K562 (cell line): Measurements from ENCODE around the gene DNAAF1.

Experiments
- MCM2 ChIP-seq: fragments of 450-650 bp; IDR thresholded peaks from 2 replicates; pipeline ENCODE4 v1.6.1; 2017; ENCODE audit warnings: low read depth, mild to moderate bottlenecking
- MYC ChIP-seq, 2 experiments: fragments of 250-450 bp in 1 of 2; sonication (Bioruptor Pico) in 1 of 2; IDR thresholded peaks; 2 replicates each; pipeline versions ENCODE4 v1.5.1 to v1.6.1; 2012 to 2021; ENCODE audit warnings: low read depth in 2 of 2, borderline replicate concordance in 1 of 2, improper control_type of control experiment in 1 of 2, low read length in 1 of 2, mild to moderate bottlenecking in 1 of 2, moderate library complexity in 1 of 2
- NFATC3 ChIP-seq: fragments of 450-650 bp; IDR thresholded peaks from 2 replicates; pipeline ENCODE4 v1.6.1; 2017; ENCODE audit warnings: mild to moderate bottlenecking
- TAF1 ChIP-seq: IDR thresholded peaks from 2 replicates; pipeline ENCODE4 v1.6.1; 2011; ENCODE audit warnings: mild to moderate bottlenecking, low read length, moderate library complexity; ENCODE audit not compliant: insufficient read depth, control insufficient read depth, severe bottlenecking; ENCODE audit errors: extremely low read depth
- ZNF133 ChIP-seq: fragments of 250-450 bp; sonication (Bioruptor Pico); IDR thresholded peaks from 2 replicates; pipeline ENCODE4 v1.4.0; 2020; ENCODE audit warnings: mild to moderate bottlenecking
- TF ChIP-seq, protein P1 (sequence below), 3 experiments: IDR thresholded peaks in 2 of 3; conservative IDR thresholded peaks in 1 of 3; 2 replicates each; pipeline ENCODE4 v1.5.1; 2011 to 2012; ENCODE audit warnings: low read length in 3 of 3, mild to moderate bottlenecking in 3 of 3, control low read depth in 2 of 3, improper control_type of control experiment in 1 of 3, inconsistent platforms in 1 of 3, low read depth in 1 of 3, mixed read lengths in 1 of 3, moderate library complexity in 1 of 3; ENCODE audit not compliant: insufficient read depth in 2 of 3
- TF ChIP-seq, protein P2 (sequence below): IDR thresholded peaks from 3 replicates; pipeline ENCODE4 v1.6.1; 2011; ENCODE audit warnings: borderline replicate concordance, mild to moderate bottlenecking; ENCODE audit not compliant: insufficient read length, insufficient read depth

DNA sequence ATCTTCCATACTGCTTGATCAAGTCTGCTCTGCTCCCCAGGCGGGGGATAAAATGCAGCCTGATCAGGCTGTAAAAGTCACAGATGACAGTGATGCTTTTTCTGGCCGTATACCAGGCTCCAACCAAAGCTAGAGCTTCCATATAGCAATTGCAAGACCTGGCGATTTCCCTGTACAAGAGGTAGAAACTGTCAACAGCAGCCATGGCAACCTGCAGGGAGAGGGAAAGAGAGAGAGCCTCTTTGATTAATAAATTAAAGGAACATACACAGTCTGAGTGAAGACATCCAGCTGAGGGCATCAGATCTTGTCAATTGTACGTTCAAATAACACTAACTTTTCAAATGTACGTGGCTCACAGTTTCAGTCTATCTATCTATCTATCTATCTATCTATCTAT is 14.0 kb upstream of the DNAAF1 start:
- TF ChIP-seq, protein P1, sequence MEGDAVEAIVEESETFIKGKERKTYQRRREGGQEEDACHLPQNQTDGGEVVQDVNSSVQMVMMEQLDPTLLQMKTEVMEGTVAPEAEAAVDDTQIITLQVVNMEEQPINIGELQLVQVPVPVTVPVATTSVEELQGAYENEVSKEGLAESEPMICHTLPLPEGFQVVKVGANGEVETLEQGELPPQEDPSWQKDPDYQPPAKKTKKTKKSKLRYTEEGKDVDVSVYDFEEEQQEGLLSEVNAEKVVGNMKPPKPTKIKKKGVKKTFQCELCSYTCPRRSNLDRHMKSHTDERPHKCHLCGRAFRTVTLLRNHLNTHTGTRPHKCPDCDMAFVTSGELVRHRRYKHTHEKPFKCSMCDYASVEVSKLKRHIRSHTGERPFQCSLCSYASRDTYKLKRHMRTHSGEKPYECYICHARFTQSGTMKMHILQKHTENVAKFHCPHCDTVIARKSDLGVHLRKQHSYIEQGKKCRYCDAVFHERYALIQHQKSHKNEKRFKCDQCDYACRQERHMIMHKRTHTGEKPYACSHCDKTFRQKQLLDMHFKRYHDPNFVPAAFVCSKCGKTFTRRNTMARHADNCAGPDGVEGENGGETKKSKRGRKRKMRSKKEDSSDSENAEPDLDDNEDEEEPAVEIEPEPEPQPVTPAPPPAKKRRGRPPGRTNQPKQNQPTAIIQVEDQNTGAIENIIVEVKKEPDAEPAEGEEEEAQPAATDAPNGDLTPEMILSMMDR (IDR thresholded peaks at IDR 0.05 in 2 of 3, conservative IDR thresholded peaks at IDR 0.05 in 1 of 3; ENCODE audit: insufficient read depth in 2 of 3, low read depth in 1 of 3, low read length in 3 of 3), result no peak
- TF ChIP-seq MYC (IDR thresholded peaks at IDR 0.05; ENCODE audit: low read depth, low read length), result no peak
- TF ChIP-seq MYC (CRISPR knock-in tag; IDR thresholded peaks at IDR 0.05; ENCODE audit: borderline replicate concordance, low read depth), result no peak
- no peak for TF ChIP-seq TAF1
- TF ChIP-seq NFATC3, result no peak
- TF ChIP-seq, protein P2, sequence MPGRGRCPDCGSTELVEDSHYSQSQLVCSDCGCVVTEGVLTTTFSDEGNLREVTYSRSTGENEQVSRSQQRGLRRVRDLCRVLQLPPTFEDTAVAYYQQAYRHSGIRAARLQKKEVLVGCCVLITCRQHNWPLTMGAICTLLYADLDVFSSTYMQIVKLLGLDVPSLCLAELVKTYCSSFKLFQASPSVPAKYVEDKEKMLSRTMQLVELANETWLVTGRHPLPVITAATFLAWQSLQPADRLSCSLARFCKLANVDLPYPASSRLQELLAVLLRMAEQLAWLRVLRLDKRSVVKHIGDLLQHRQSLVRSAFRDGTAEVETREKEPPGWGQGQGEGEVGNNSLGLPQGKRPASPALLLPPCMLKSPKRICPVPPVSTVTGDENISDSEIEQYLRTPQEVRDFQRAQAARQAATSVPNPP, result no peak
- TF ChIP-seq ZNF133, result no peak
- TF ChIP-seq MCM2, result no peak
